Measurements from ENCODE around the gene DNAH10. TPM values are rescaled to one million over a fixed set of nuclear protein-coding genes. Genes with fewer than 3 reads are reported as not detected.

DNAH10 gene
- total RNA-seq, 2 experiments from 2014 or later = 0.18 TPM

DNA sequence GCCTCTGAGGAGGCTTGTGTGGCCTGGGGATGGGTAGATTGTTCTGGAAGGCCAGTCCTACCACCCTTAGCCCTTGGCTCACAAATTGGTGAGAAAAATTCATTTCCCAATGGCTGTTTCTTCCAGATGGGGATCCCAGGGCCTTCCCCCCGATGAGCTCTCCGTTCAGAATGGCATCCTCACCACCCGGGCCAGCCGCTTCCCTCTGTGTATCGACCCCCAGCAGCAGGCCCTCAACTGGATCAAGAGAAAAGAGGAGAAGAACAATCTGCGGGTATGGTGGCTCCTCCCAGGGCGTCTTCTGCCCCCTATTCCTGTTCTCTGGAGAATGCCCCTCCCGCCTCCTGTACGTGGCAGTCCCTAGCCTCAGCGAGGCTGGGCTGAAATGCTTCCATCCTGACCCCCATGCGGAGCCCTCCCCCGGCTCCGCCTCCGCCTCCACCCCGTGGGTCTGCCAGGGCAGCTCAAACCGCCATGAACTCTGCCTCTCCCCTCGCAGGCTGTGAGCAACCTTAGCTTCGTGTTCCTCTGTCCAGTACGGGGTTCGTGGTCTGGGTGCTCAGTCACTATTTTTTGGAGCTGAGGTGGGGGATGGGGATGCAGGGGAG lies 152.7 kb downstream of the DNAH10 start:
- no peak overlapping the region for H3K27ac Mint-ChIP-seq
- H3K4me1 Mint-ChIP-seq (ENCODE audit: low read depth) = peaks cover 3% of the 10 kb centered on the region
- no peak for DNase-seq
- H3K9me3 Mint-ChIP-seq (ENCODE audit: insufficient read depth) = no peaks in the 10 kb centered on the region
- no peak for ATAC-seq
- no peaks in the 10 kb centered on the region for H3K27me3 Mint-ChIP-seq (ENCODE audit: low read depth)
- no peaks in the 10 kb centered on the region for H3K36me3 Mint-ChIP-seq (ENCODE audit: low read depth)
- POLR2A ChIA-PET = no interaction called here
- CTCF ChIA-PET = interaction anchor here (0.6 to 3.2 kb wide), 4 partner anchors 10 to 69 kb away, joined by 3 to 11 read pairs (median 4); no protein-coding TSS in a partner anchor
- no peak overlapping the region for H3K4me3 Mint-ChIP-seq

GRCh38 chr12:123916729-123917128 lies 154.6 kb downstream of the DNAH10 start:
- ChIA-PET CTCF (interaction anchor here (1.3 to 3.2 kb wide), 2 partner anchors 12 to 67 kb away, joined by 3 to 11 read pairs; no protein-coding TSS in a partner anchor), POLR2A (interaction anchor here (0.6 kb wide), 1 partner anchor 171 kb away, joined by 3 read pairs; no protein-coding TSS in a partner anchor)
- H3K27me3 Mint-ChIP-seq (ENCODE audit: low read depth) = peaks cover 3% of the 10 kb centered on the region
- no peak for ATAC-seq
- H3K27ac Mint-ChIP-seq = no peak overlapping the region
- no peaks in the 10 kb centered on the region for H3K36me3 Mint-ChIP-seq (ENCODE audit: low read depth)
- DNase-seq = peak; percentile 38
- H3K4me1 Mint-ChIP-seq (ENCODE audit: low read depth) = peaks cover 5% of the 10 kb centered on the region
- no peak overlapping the region for H3K4me3 Mint-ChIP-seq
- H3K9me3 Mint-ChIP-seq (ENCODE audit: insufficient read depth) = no peaks in the 10 kb centered on the region

GRCh38 chr12:123917337-123917850 lies 155.3 kb downstream of the DNAH10 start:
- CTCF ChIA-PET = interaction anchor here (3.2 kb wide), 1 partner anchor 13 kb away, joined by 11 read pairs; no protein-coding TSS in a partner anchor
- Mint-ChIP-seq H3K27ac (no peak overlapping the region), H3K4me1 (ENCODE audit: low read depth) (peaks cover 5% of the 10 kb centered on the region), H3K9me3 (ENCODE audit: insufficient read depth) (no peaks in the 10 kb centered on the region), H3K36me3 (ENCODE audit: low read depth) (no peaks in the 10 kb centered on the region), H3K4me3 (no peak overlapping the region), H3K27me3 (ENCODE audit: low read depth) (peaks cover 3% of the 10 kb centered on the region)
- POLR2A ChIA-PET = no interaction called here
- no peak for DNase-seq
- no peak for ATAC-seq

DNA sequence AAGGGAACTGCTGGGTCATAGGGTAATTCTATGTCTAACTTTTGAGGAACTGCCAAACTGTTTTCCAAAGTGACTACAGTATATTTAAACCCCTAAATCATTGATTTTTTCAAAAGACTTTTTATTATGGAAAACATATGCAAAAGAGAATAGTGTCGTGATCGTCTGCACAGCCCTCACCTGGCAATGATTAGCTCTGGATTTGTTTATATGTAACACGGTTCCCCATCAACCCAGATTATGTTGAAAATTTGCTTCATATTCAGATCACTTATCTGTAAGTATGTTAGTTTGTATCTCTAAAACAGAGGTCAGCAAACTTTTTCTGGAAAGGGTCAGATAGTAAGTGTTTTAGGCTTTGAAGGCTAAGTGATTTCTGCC lies 157.9 kb downstream of the DNAH10 start:
- DNase-seq (no peak), ATAC-seq (no peak)
- ChIA-PET POLR2A (no interaction called here), CTCF (interaction anchor here (1.1 kb wide), 1 partner anchor 14 kb away, joined by 3 read pairs; no protein-coding TSS in a partner anchor)
- Mint-ChIP-seq H3K4me1 (ENCODE audit: low read depth) (peaks cover 5% of the 10 kb centered on the region), H3K27me3 (ENCODE audit: low read depth) (peaks cover 16% of the 10 kb centered on the region), H3K4me3 (no peak overlapping the region), H3K36me3 (ENCODE audit: low read depth) (no peaks in the 10 kb centered on the region), H3K27ac (no peak overlapping the region), H3K9me3 (ENCODE audit: insufficient read depth) (no peaks in the 10 kb centered on the region)

- DNase-seq (no peak), ATAC-seq (no peak)
- Mint-ChIP-seq H3K4me1 (ENCODE audit: low read depth) (peaks cover 2% of the 10 kb centered on the region), H3K36me3 (ENCODE audit: low read depth) (no peaks in the 10 kb centered on the region), H3K27me3 (ENCODE audit: low read depth) (peaks cover 16% of the 10 kb centered on the region), H3K9me3 (ENCODE audit: insufficient read depth) (no peaks in the 10 kb centered on the region), H3K4me3 (no peak overlapping the region), H3K27ac (no peak overlapping the region)
- ChIA-PET POLR2A (no interaction called here), CTCF (interaction anchor here (0.8 kb wide), 1 partner anchor 18 kb away, joined by 6 read pairs; no protein-coding TSS in a partner anchor)
Measured at GRCh38 chr12:123923038-123923437, 160.9 kb downstream of the DNAH10 start.

DNA sequence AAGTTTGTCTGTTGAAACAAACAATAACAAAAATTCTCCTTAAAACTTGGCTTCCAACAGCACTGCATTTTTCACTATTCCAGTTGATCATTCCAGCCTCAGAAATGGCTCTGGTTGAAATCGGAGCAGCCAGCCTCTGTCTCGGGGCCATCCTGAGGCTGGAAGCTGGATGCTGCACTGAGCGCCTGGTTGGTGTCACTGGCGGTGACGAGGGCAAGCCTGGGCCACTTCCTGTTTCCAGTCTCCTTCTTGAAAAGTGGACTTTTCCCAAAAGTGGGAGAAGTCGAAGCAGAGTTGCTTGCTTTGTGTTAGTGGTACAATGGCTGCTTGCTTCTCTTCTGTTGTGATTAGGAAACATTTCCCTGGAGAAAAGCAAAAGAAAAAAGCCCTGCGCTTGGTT lies 161.8 kb downstream of the DNAH10 start:
- H3K4me3 Mint-ChIP-seq = no peak overlapping the region
- no peak for DNase-seq
- ChIA-PET POLR2A (no interaction called here), CTCF (interaction anchor here (0.8 kb wide), 1 partner anchor 18 kb away, joined by 6 read pairs; no protein-coding TSS in a partner anchor)
- H3K27ac Mint-ChIP-seq = no peak overlapping the region
- H3K27me3 Mint-ChIP-seq (ENCODE audit: low read depth) = peaks cover 16% of the 10 kb centered on the region
- no peaks in the 10 kb centered on the region for H3K9me3 Mint-ChIP-seq (ENCODE audit: insufficient read depth)
- H3K36me3 Mint-ChIP-seq (ENCODE audit: low read depth) = no peaks in the 10 kb centered on the region
- peaks cover 2% of the 10 kb centered on the region for H3K4me1 Mint-ChIP-seq (ENCODE audit: low read depth)
- no peak for ATAC-seq

- CTCF ChIA-PET = no interaction called here
Measured at GRCh38 chr12:123924539-123924938, 162.4 kb downstream of the DNAH10 start.

DNA sequence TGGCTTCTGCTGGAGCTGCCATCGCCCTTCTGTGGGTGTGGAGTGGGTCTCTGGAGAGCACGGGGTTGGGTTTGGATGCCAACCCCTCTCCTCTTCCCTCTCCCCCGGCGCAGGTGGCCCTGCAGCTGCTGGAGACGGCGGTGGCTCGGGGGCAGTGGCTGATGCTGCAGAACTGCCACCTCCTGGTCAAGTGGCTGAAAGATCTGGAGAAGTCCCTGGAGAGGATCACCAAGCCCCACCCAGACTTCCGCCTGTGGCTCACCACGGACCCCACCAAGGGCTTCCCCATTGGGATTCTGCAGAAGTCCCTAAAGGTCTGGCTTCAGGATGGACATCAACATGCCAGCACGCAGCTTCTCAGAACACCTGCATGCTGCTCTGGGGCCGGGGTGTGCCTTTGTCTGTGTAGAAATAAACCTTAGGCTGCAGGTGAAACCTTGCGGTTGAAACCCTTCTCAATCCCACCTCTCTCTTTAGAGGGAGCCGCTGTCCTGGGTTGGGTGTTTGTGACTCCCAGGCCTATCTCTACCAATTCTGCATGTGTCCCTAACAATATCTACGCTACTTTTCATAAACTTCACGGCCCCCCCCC lies 166.3 kb downstream of the DNAH10 start:
- no peak for DNase-seq
- POLR2A ChIA-PET = no interaction called here
- Mint-ChIP-seq H3K27ac (no peak overlapping the region), H3K36me3 (ENCODE audit: low read depth) (no peaks in the 10 kb centered on the region), H3K4me3 (no peak overlapping the region), H3K9me3 (ENCODE audit: insufficient read depth) (no peaks in the 10 kb centered on the region), H3K4me1 (ENCODE audit: low read depth) (peaks cover 20% of the 10 kb centered on the region), H3K27me3 (ENCODE audit: low read depth) (peaks cover 12% of the 10 kb centered on the region)
- no peak for ATAC-seq
- CTCF ChIA-PET = no interaction called here

More at GRCh38 chr12:123924539-123924938, 162.4 kb downstream of the DNAH10 start:
- Mint-ChIP-seq H3K9me3 (ENCODE audit: insufficient read depth) (no peaks in the 10 kb centered on the region), H3K27ac (no peak overlapping the region), H3K27me3 (ENCODE audit: low read depth) (peaks cover 16% of the 10 kb centered on the region), H3K36me3 (ENCODE audit: low read depth) (no peaks in the 10 kb centered on the region), H3K4me1 (ENCODE audit: low read depth) (peaks cover 2% of the 10 kb centered on the region), H3K4me3 (no peak overlapping the region)
- DNase-seq (no peak), ATAC-seq (no peak)
- POLR2A ChIA-PET = no interaction called here

- no peak for ATAC-seq
- no peak overlapping the region for H3K27ac Mint-ChIP-seq
- DNase-seq = no peak
- H3K36me3 Mint-ChIP-seq (ENCODE audit: low read depth) = no peaks in the 10 kb centered on the region
- H3K27me3 Mint-ChIP-seq (ENCODE audit: low read depth) = peaks cover 10% of the 10 kb centered on the region
- no peaks in the 10 kb centered on the region for H3K9me3 Mint-ChIP-seq (ENCODE audit: insufficient read depth)
- CTCF ChIA-PET = no interaction called here
- peaks cover 26% of the 10 kb centered on the region for H3K4me1 Mint-ChIP-seq (ENCODE audit: low read depth)
- H3K4me3 Mint-ChIP-seq = no peak overlapping the region
- POLR2A ChIA-PET = no interaction called here
Measured at GRCh38 chr12:123928897-123929296, 166.8 kb downstream of the DNAH10 start.

DNA sequence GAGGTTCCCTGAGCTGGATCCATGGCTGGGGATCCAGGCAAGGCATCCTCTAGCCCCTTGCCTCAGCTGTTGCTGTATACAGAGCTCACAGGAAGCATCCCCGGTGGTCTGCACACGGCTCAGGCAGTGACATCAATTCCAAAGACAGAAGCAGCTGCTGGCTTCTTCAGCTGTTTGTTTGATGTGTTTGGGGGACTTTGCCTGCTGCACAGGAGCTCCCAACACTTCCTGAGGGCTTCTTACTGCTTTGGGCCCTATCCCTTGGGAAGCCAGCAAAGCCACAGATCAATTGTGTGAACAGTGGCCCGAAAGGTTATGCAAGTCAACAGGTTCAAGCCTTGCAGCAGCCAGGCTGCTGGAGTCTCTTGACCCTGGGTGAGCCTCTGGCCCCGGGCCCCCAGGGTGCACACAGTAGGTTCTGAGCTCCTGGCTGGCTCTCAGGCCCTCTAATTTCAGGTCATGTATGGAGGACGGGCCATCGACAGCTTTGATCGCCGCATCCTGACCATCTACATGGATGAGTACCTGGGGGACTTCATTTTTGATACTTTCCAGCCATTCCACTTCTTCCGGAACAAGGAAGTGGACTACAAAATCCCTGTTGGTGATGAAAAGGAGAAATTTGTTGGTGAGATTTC lies 168.0 kb downstream of the DNAH10 start:
- H3K9me3 Mint-ChIP-seq (ENCODE audit: insufficient read depth) = no peaks in the 10 kb centered on the region
- ChIA-PET POLR2A (no interaction called here), CTCF (interaction anchor here (2.6 kb wide), 1 partner anchor 25 kb away, joined by 11 read pairs; no protein-coding TSS in a partner anchor)
- no peak overlapping the region for H3K27ac Mint-ChIP-seq
- no peak overlapping the region for H3K4me3 Mint-ChIP-seq
- no peak for DNase-seq
- H3K27me3 Mint-ChIP-seq (ENCODE audit: low read depth) = peaks cover 4% of the 10 kb centered on the region
- H3K4me1 Mint-ChIP-seq (ENCODE audit: low read depth) = peaks cover 36% of the 10 kb centered on the region
- no peak for ATAC-seq
- H3K36me3 Mint-ChIP-seq (ENCODE audit: low read depth) = no peaks in the 10 kb centered on the region

DNA sequence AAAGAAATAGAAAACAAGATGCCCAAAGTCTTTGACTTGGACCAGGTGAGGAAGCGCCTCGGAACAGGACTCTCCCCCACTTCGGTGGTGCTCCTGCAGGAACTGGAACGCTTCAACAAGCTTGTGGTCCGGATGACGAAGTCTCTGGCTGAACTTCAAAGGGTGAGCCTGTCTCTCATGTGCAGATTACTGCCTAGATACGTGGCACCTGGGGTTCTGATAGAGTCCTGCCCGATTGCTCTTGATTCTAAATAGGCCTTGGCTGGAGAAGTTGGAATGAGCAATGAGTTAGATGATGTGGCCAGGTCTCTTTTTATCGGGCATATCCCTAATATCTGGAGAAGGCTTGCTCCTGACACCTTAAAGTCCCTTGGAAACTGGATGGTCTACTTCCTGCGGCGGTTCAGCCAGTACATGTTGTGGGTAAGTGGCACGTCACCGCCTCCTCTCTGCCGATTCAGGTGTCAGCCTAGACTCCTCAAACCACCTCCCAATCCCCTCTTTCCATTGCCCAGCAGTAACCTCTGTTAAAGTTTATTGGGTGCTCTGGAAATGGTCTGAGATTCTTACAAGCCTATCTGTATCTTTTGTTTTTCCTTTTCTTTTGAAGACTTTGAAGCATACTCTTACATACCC lies 169.7 kb downstream of the DNAH10 start:
- CTCF ChIA-PET = interaction anchor here (0.9 to 2.6 kb wide), 3 partner anchors 26 to 52 kb away, joined by 4 to 11 read pairs (median 4); no protein-coding TSS in a partner anchor
- POLR2A ChIA-PET = interaction anchor here (1.0 kb wide), 1 partner anchor 11 kb away, joined by 4 read pairs; no protein-coding TSS in a partner anchor
- DNase-seq (peak; percentile 59), ATAC-seq (peak; percentile 78)
- H3K9me3 Mint-ChIP-seq (ENCODE audit: insufficient read depth) = no peaks in the 10 kb centered on the region
- H3K27ac Mint-ChIP-seq = no peak overlapping the region
- peaks cover 4% of the 10 kb centered on the region for H3K27me3 Mint-ChIP-seq (ENCODE audit: low read depth)
- H3K4me3 Mint-ChIP-seq = no peak overlapping the region
- H3K4me1 Mint-ChIP-seq (ENCODE audit: low read depth) = peaks cover 42% of the 10 kb centered on the region
- H3K36me3 Mint-ChIP-seq (ENCODE audit: low read depth) = peaks cover 4% of the 10 kb centered on the region
